PFSK-1 (cell line): Measurements from ENCODE around the gene KCNQ1.

ENCODE experiments used
- FOXP2 ChIP-seq: optimal IDR thresholded peaks from 2 replicates; pipeline ENCODE3; 2011; ENCODE audit warnings: borderline replicate concordance, control low read depth, inconsistent platforms; ENCODE audit not compliant: insufficient read depth; ENCODE audit errors: extremely low read length, extremely low read depth
- POLR2AphosphoS5 ChIP-seq: IDR thresholded peaks from 2 replicates; pipeline ENCODE4 v1.6.1; 2012; ENCODE audit warnings: low read depth, mild to moderate bottlenecking, control low read depth, low read length, moderate library complexity
- REST ChIP-seq, 2 experiments: IDR thresholded peaks; 2 replicates each; pipeline versions ENCODE4 v1.6.1 to v1.8.0; 2011 to 2012; ENCODE audit warnings: low read depth in 2 of 2, low read length in 2 of 2, control low read depth in 1 of 2, inconsistent platforms in 1 of 2, mild to moderate bottlenecking in 1 of 2, moderate library complexity in 1 of 2; ENCODE audit not compliant: insufficient read depth in 1 of 2
- SIN3A ChIP-seq: IDR thresholded peaks from 2 replicates; pipeline ENCODE4 v1.6.1; 2012; ENCODE audit warnings: mild to moderate bottlenecking, low read length, moderate library complexity, borderline replicate concordance; ENCODE audit not compliant: insufficient read depth
- TAF1 ChIP-seq: IDR thresholded peaks from 2 replicates; pipeline ENCODE4 v1.6.1; 2012; ENCODE audit warnings: low read length, control low read depth, borderline replicate concordance; ENCODE audit not compliant: insufficient read depth

KCNQ1 gene

GRCh38 chr11:2714463-2714800 is 269.6 kb downstream of the KCNQ1 start:
- no peak for TF ChIP-seq TAF1
- no peak for TF ChIP-seq POLR2AphosphoS5
- TF ChIP-seq FOXP2, result no peak

DNA sequence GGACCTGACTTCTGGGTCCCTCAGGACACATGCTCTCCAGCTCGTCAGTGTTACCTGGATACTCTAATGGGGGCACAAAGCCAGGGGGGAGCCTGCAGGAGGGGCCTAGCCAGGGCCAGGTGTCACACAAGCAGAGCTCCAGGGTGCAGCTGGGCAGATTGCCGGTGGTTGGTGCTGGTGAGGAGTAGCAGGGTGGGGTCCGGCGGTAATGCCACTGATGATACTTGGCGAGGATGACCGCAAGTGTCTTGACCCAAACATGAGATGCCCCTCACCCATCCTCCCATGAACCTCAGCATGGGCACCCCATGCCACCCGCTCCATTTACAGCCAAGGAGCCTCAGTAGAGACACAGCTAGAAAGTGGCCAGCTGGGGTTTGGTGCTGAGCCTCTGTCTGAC is 270.1 kb downstream of the KCNQ1 start:
- TF ChIP-seq REST (IDR thresholded peaks at IDR 0.05; ENCODE audit: insufficient read depth in 1 of 2, low read depth in 2 of 2, low read length in 2 of 2) (no peak), POLR2AphosphoS5 (no peak), TAF1 (no peak), FOXP2 (no peak), SIN3A (no peak)

- TF ChIP-seq TAF1 (no peak), SIN3A (no peak), FOXP2 (no peak), POLR2AphosphoS5 (no peak), REST (IDR thresholded peaks at IDR 0.05; ENCODE audit: insufficient read depth in 1 of 2, low read depth in 2 of 2, low read length in 2 of 2) (no peak)
These were observed 271.0 kb downstream of the KCNQ1 start for GRCh38 chr11:2715716-2716350.

DNA sequence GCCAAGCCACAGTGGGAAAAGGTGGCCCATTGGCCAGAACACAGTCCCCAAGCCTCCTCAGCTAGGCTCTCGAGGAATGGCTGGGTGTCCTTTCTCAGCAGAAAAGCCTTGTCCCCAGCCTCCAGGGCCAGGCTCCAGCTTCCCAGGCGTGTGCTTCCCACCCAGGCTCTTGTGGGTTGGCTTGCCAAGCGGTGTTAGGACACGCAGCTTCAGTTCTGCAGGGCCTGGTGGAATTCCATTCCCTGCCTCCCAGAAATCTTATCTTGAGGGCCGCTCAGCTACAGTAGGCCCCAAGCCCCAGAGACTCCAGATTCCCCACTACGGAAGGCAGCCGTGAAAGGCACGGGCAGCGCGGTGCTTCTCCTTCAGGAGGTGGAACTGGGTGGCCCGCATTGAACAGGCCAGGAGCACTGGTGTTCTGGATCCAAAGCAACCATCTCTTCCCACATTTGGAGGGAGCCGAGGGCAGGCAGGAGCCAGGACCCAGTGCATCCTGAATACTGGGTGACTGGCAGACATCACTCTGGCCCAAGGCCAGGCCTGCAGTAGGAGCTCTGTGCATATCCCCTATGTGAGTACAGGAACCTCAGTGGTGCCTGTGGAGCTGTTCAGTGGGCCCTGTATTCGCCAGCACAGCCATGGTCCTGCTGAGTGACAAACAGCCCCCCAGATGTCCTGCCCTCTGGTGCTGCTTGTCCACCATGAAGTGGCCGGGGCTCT is 271.7 kb downstream of the KCNQ1 start:
- no peak for TF ChIP-seq TAF1
- no peak for TF ChIP-seq FOXP2

- no peak for TF ChIP-seq SIN3A
- no peak for TF ChIP-seq TAF1
- no peak for TF ChIP-seq POLR2AphosphoS5
- no peak for TF ChIP-seq REST (IDR thresholded peaks at IDR 0.05; ENCODE audit: insufficient read depth in 1 of 2, low read depth in 2 of 2, low read length in 2 of 2)
- no peak for TF ChIP-seq FOXP2
These were observed 272.9 kb downstream of the KCNQ1 start for GRCh38 chr11:2717561-2718325.
